GM21529 (cell line): ENCODE results near the gene CEP89.
"Not testable (repeated sequence)": the region's sequence is repeated elsewhere in the genome, so short reads cannot be mapped to it uniquely, and the experiment has no call there.

Experiments used
- ATAC-seq: cut with Tn5 transposase; IDR thresholded peaks from one replicate; pipeline ENCODE4 v1.9.1; 2021; ENCODE audit not compliant: unreplicated experiment

CEP89 gene

DNA sequence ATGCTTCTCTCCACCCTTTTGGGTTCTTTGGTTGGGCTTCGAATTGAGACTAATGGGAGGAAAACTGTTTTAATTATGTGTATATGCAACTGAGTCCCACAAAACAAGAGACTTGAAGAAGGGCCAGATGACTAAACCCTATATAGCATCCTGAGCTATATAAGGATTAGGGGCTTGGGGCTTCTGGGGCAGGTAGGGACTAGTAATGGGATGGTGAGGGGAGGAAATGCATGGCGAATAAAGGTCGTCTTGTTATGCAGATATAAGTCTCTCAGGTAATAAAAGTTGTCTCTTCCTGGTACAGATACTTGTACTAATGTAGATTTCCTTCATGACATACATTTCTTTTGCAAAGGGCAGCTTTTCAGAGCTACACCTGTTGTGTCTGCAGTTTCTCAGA is 99.4 kb downstream of the CEP89 start:
- ATAC-seq, result no peak

DNA sequence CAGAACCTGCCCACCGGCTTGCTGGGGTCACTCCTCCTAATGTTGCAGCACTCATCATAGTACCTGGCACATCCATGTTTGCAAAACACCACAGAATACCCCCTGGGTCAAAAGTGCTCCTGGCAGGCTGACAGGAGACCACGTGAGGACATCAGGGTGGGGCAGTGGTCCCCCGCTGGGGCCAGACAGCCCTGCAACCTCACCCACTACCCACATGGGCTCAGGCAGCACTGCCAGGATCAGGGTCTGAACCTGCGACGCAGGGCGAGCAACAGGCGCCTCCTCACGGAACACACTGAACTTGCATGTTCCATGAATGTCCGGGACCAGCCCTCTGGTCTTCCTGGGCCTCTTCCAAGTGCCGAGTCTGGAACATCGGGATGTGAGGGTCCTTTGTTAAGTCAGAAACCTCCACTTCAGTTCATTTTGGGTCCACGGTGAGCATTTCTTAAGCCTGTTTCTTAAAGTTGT is 100.7 kb downstream of the CEP89 start:
- ATAC-seq, result no peak

- ATAC-seq, result no peak
Measured at GRCh38 chr19:32869966-32870573, 101.7 kb downstream of the CEP89 start.

GRCh38 chr19:32869369-32869965 is 102.3 kb downstream of the CEP89 start, which contains the start of gene SLC7A9:
Gene SLC7A9 (minus strand): TSS chr19:32869767. CDS start chr19:32868534, 1,233 bp downstream.
- ATAC-seq, result no peak

- ATAC-seq, result no peak
Measured at GRCh38 chr19:32868206-32868950, 103.4 kb downstream of the CEP89 start.

DNA sequence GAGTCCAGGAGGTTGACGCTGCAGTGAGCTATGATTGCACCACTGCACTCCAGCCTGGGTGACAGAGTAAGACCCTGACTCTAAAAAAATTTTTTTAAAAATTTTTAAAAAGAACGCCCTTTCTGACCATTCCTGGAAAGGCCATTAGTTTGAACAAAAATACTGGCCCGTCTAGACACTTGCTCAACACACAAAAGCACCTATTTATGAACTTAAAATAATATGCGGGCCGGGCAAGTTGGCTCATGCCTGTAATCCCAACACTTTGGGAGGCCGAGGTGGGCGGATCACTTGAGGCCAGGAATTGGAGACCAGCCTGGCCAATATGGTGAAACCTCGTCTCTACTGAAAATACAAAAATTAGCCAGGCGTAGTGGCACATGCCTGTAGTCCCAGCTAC is 104.3 kb downstream of the CEP89 start:
- ATAC-seq, result not testable (repeated sequence)

DNA sequence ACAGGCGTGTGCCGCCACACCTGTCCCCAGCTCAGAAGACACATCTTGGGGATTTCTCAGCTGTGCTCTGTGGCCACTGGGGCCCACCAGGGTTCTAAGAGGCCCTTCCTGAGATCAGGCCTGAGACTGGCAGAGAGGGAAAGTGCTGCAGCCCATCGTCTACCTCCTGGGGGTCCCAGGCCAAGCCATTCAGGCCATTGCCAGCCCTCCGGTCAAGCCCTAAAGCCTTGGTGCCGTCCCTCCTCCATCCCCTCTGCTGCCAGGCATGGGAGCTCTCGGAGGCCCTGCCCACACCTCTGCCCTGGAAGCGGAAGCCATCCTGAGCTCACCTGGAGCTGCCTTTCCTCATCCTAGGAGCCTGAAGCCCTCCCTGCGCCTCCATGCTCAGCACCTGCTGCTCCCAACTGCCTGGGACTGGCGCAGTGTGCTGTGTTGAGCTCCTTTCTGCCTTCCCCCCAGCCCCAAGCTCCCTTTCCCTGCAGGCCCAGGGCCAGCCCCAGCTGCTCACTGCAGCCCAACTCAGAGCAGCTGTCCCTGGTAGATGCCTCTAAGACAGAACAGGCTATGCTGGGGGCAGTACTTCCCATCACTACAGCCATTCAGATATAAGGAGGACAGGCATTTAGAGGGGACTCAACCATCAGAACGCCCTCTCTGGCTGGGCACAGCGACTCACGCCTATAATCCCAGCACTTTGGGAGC is 105.0 kb downstream of the CEP89 start:
- no peak for ATAC-seq

DNA sequence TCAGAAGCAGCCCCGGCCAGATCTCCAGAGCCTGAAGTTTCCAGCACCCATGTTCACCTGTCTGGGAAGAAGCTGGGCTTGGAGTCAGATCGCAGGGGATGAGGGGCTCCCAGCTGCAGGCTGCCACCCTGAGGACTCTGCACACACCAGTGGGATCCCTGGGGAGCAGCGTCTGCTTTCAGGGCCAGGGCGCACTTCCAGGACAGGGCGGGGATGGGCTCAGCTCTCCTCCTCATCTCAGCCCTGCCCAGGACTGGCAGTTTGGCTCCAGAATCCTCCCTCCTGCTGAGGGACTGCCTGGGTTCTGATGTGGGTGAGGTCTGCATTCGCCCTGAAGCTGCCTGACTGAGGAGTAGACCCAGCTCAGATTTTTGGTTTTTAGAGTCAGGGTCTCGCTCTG is 105.7 kb downstream of the CEP89 start:
- no peak for ATAC-seq

GRCh38 chr19:32865326-32865725 is 106.4 kb downstream of the CEP89 start:
- ATAC-seq, result no peak

GRCh38 chr19:32864318-32865007 is 107.3 kb downstream of the CEP89 start:
- no peak for ATAC-seq

GRCh38 chr19:32863841-32864240 is 107.9 kb downstream of the CEP89 start:
- ATAC-seq, result no peak

DNA sequence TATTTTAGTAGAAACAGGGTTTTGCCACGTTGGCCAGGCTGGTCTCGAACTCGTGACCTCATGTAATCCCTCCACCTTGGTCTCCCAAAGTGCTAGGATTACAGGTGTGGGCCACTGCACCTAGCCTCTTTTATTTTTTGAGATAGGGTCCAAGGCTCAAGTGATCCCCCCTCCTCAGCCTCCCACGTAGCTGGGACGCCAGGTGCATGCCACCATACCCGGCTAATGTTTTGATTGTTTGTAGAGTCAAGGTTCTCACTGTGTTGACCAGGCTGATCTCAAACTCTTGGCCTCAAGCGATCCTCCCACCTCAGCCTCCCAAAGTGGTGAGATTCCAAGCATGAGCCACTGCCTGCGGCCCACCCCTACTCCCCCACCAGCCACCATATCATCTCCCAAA is 108.5 kb downstream of the CEP89 start:
- ATAC-seq, result no peak

GRCh38 chr19:32862741-32863140 is 109.0 kb downstream of the CEP89 start:
- ATAC-seq, result no peak

DNA sequence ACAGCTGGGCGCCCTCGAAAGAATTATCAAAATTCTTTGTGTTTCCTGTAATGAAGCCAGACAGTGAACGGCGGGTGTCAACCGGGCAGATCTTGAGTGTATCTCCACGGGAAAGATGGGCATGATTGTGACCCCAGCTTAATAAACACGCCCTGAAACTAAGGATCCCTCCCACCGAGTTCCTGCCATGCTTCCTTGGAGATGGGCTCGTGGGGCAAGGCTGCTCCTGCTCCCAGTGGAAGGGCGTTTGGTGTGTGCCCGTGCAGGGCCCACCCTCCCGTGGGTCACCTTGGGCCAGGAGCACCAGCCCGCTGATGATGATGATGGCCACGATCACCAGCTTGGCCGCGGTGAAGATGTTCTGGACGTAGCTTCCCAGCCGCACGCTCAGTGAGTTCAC is 109.6 kb downstream of the CEP89 start:
- ATAC-seq, result no peak

DNA sequence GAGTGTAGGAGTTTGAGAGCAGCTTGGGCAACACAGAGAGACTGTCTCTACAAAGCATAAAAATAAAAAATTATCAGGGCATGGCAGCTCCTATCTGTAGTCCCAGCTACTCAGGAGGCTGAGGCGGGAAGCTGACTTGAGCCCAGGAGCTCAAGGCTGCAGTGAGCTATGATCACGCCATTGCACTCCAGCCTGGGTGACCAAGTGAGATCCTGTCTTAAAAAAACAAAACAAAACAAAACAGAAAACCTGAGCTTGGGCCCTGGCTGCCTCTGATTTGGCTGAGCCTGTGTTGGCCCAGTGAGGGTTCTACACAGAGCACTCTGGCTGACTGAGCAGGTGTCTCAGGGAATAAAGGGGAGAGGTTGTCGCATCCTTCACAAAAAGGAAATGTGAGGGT is 110.2 kb downstream of the CEP89 start:
- ATAC-seq, result no peak

DNA sequence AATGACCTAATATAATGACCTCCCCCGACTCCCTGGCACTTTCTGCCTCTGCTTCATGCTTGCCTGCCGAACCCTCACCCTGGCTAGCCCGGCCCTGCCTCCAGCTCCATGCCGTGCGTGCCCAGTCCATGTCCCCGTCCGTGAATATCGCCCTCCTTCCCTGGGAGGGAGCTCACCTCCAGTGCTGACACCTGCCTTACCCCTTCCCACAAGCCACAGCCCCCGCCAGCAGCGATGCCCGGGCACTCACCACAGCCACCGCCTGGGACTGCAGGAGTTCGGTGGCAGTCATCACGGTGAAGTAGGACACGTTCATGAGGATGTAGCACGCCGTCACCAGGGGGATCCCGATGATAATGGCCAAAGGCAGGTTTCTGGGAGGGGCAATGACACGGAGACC is 112.2 kb downstream of the CEP89 start:
- ATAC-seq, result no peak

DNA sequence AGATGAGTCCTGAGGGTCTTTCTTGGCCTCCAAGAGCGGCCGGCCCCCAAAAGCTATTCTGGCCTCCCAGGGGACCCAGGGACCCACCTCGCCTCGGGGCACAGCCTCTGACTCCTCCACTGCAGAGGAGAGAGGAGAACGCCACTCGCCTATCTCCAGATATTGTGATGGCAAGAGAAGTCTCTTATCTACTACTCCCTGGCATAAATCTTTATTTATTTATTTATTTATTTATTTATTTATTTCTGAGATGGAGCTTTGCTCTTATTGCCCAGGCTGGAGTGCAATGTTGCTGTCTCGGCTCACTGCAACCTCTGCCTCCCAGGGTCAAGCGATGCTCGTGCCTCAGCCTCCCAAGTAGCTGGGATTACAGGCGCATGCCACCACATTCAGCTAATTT is 113.2 kb downstream of the CEP89 start:
- ATAC-seq, result no peak

DNA sequence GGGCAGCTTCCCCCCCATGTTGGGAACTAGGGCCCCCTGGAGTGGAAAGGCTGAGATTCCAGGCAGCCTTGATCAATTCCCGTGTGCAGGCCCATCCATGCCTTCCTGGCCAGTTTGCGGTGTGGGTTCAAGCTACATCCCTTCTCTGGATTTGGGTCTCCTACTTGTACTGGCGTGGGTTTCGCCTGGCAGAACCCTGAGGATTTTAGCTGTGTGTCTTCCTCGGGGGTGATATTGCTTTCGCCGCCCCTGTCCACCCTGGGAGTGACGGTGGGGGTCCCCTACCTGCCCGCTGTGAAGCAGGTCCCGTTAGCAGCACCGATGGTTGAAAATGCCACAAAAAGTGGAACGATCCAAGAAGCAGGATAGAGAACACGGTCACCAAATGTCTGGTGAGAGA is 113.6 kb downstream of the CEP89 start:
- ATAC-seq, result no peak

DNA sequence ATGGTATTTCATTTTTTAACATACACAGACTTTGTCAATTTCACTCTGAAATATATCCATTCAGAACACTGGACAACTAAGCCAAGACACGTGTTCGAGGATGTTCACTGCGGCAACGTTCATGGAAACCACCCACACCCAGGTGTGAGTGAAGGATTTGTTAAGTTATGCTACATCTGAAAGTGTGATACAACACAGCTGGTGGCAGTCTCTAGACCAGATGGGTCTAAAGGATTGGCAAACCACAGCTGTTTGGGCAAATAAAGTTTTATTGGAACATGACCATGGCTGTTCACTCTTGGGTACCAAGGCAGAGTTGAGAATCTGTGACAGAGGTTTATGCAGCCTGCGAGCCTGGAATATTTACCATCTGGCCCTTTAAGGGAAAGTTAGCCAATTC is 114.2 kb downstream of the CEP89 start:
- ATAC-seq, result no peak

GRCh38 chr19:32856818-32857217 is 114.9 kb downstream of the CEP89 start:
- not testable (repeated sequence) for ATAC-seq

DNA sequence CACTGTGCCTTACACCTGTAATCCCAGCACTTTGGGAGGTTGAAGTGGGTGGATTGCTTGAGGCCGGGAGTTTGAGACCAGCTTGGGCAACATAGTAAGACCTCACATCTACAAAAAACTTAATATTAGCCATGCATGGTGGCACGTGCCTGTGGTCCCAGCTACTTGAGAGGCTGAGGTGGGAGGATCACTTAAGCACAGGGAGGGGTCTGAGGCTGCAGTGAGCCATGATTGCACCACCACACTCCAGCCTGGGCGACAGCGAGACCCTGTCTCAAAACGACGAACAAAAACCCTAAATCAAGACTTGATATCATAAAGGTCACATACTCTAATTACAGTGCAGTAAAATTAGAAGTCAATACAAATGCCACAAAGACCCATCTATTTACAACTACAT is 119.5 kb downstream of the CEP89 start:
- ATAC-seq, result no peak
